ENCODE data around the gene KIAA0040.

The KIAA0040 gene

GRCh38 chr1:175134500-175134899 is 58.1 kb downstream of the KIAA0040 start:
- no peak for TF ChIP-seq CTCF (IDR thresholded peaks at IDR 0.05; ENCODE audit: extremely low read depth, missing control alignments)
- DNase-seq (ENCODE audit: low spot score), result no peak

GRCh38 chr1:175133673-175134435 is 58.7 kb downstream of the KIAA0040 start:
- no peak for DNase-seq (ENCODE audit: low spot score)
- TF ChIP-seq CTCF (IDR thresholded peaks at IDR 0.05; ENCODE audit: extremely low read depth, missing control alignments), result no peak

- DNase-seq (ENCODE audit: low spot score), result no peak
- TF ChIP-seq CTCF (IDR thresholded peaks at IDR 0.05; ENCODE audit: extremely low read depth, missing control alignments), result no peak
These were observed 60.1 kb downstream of the KIAA0040 start for GRCh38 chr1:175132436-175132835.

GRCh38 chr1:175131095-175131494 is 61.5 kb downstream of the KIAA0040 start:
- TF ChIP-seq CTCF (IDR thresholded peaks at IDR 0.05; ENCODE audit: extremely low read depth, missing control alignments), result no peak
- DNase-seq (ENCODE audit: low spot score), result no peak

GRCh38 chr1:175130649-175131045 is 61.9 kb downstream of the KIAA0040 start:
- no peak for TF ChIP-seq CTCF (IDR thresholded peaks at IDR 0.05; ENCODE audit: extremely low read depth, missing control alignments)
- DNase-seq (ENCODE audit: low spot score), result no peak

GRCh38 chr1:175129997-175130648 is 62.5 kb downstream of the KIAA0040 start:
- no peak for DNase-seq (ENCODE audit: low spot score)
- no peak for TF ChIP-seq CTCF (IDR thresholded peaks at IDR 0.05; ENCODE audit: extremely low read depth, missing control alignments)

GRCh38 chr1:175129644-175129996 is 63.0 kb downstream of the KIAA0040 start:
- no peak for DNase-seq (ENCODE audit: low spot score)
- TF ChIP-seq CTCF (IDR thresholded peaks at IDR 0.05; ENCODE audit: extremely low read depth, missing control alignments), result no peak
